GM23338 (cell line): ENCODE data around the gene INTS14. TPM values are rescaled to one million over a fixed set of nuclear protein-coding genes. Genes with fewer than 3 reads are reported as not detected.

Experiments
- ATAC-seq: fragments of 200-7000 bp; cut with Tn5 transposase; 3 replicates; pipeline ENCODE4 v1.9.1; 2020
- DNase-seq: peaks from one replicate; pipeline ENCODE4 v3.0.0-alpha.2; 2015; ENCODE audit warnings: low spot score
- H2AFZ ChIP-seq: fragments of 200-600 bp; sonication (generic); 2 replicates; pipeline ENCODE4 v1.8.0; 2016; ENCODE audit warnings: antibody characterized with exemption, mild to moderate bottlenecking, moderate library complexity
- H3F3A ChIP-seq: fragments of 200-600 bp; sonication (generic); replicated peaks from 2 replicates; pipeline ENCODE4 v1.8.0; 2017; ENCODE audit warnings: antibody characterized with exemption, mixed run types, low read depth
- H3K27ac ChIP-seq: fragments of 200-600 bp; sonication (generic); 2 replicates; pipeline ENCODE4 v1.6.1; 2016; ENCODE audit warnings: low read depth
- H3K27me3 ChIP-seq: fragments of 200-600 bp; sonication (generic); 2 replicates; pipeline ENCODE4 v1.8.0; 2016; ENCODE audit warnings: mild to moderate bottlenecking, mixed run types, moderate library complexity; ENCODE audit not compliant: insufficient read depth
- H3K36me3 ChIP-seq: fragments of 200-600 bp; sonication (generic); 2 replicates; pipeline ENCODE4 v1.8.0; 2016; ENCODE audit warnings: mild to moderate bottlenecking; ENCODE audit not compliant: insufficient read depth
- H3K4me1 ChIP-seq: fragments of 200-600 bp; sonication (generic); 2 replicates; pipeline ENCODE4 v1.8.0; 2016; ENCODE audit warnings: mild to moderate bottlenecking, moderate library complexity; ENCODE audit not compliant: insufficient read depth
- H3K4me2 ChIP-seq: fragments of 200-600 bp; sonication (generic); 2 replicates; pipeline ENCODE4 v1.7.1; 2017; ENCODE audit warnings: mixed run types
- H3K4me3 ChIP-seq: fragments of 200-600 bp; sonication (generic); 2 replicates; pipeline ENCODE4 v1.6.1; 2016; ENCODE audit warnings: mixed run types
- H3K79me2 ChIP-seq: fragments of 200-600 bp; sonication (generic); replicated peaks from 2 replicates; pipeline ENCODE4 v1.8.0; 2017; ENCODE audit warnings: mild to moderate bottlenecking; ENCODE audit not compliant: insufficient read depth
- H3K9me2 ChIP-seq: fragments of 200-600 bp; sonication (generic); 2 replicates; pipeline ENCODE4 v1.8.0; 2017; ENCODE audit not compliant: insufficient read depth
- H4K20me1 ChIP-seq: fragments of 200-600 bp; sonication (generic); replicated peaks from 2 replicates; pipeline ENCODE4 v1.8.0; 2017; ENCODE audit warnings: mild to moderate bottlenecking; ENCODE audit not compliant: insufficient read depth
- H3K27ac Mint-ChIP-seq: 2 replicates; pipeline ENCODE4 v1.8.0; 2020; ENCODE audit warnings: inconsistent platforms, mild to moderate bottlenecking, moderate library complexity, mixed read lengths
- H3K27me3 Mint-ChIP-seq: 3 replicates; pipeline ENCODE4 v1.8.0; 2022; ENCODE audit warnings: low read depth, mild to moderate bottlenecking, moderate library complexity, mixed read lengths, inconsistent platforms; ENCODE audit not compliant: insufficient read depth, poor library complexity
- H3K36me3 Mint-ChIP-seq: 3 replicates; pipeline ENCODE4 v1.8.0; 2021; ENCODE audit warnings: low read depth, mild to moderate bottlenecking, inconsistent platforms, moderate library complexity, mixed read lengths
- H3K4me1 Mint-ChIP-seq: 3 replicates; pipeline ENCODE4 v1.8.0; 2020; ENCODE audit warnings: mild to moderate bottlenecking, inconsistent platforms, mixed read lengths
- H3K4me3 Mint-ChIP-seq: 3 replicates; pipeline ENCODE4 v1.8.0; 2021; ENCODE audit warnings: moderate library complexity, mild to moderate bottlenecking, inconsistent platforms, mixed read lengths
- H3K9me3 Mint-ChIP-seq: 3 replicates; pipeline ENCODE4 v1.8.0; 2020; ENCODE audit warnings: moderate library complexity, mild to moderate bottlenecking, inconsistent platforms, mixed read lengths
- CREB1 ChIP-seq: fragments of 250-450 bp; sonication (Bioruptor Pico); IDR thresholded peaks from 2 replicates; pipeline ENCODE4 v1.5.0; 2020; ENCODE audit warnings: low read depth, mild to moderate bottlenecking, moderate library complexity
- CTCF ChIP-seq, 2 experiments: fragments of 200-600 bp in 1 of 2; sonication (generic) in 1 of 2; conservative IDR thresholded peaks; 2 replicates each; pipeline versions ENCODE4 v1.5.1 to v1.6.1; 2016 to 2017; ENCODE audit warnings: antibody characterized with exemption in 2 of 2, low read depth in 2 of 2, mild to moderate bottlenecking in 2 of 2, moderate library complexity in 1 of 2
- ETS1 ChIP-seq: IDR thresholded peaks from 2 replicates; pipeline ENCODE4 v1.6.1; 2016; ENCODE audit warnings: antibody characterized with exemption
- EZH2 ChIP-seq: fragments of 200-600 bp; sonication (generic); IDR thresholded peaks from one replicate; pipeline ENCODE4 v1.8.0; 2017; ENCODE audit warnings: antibody characterized with exemption, mild to moderate bottlenecking, low read depth; ENCODE audit not compliant: unreplicated experiment
- EZH2phosphoT487 ChIP-seq: fragments of 200-600 bp; sonication (generic); IDR thresholded peaks from one replicate; pipeline ENCODE4 v1.8.1; 2018; ENCODE audit warnings: antibody characterized with exemption; ENCODE audit not compliant: unreplicated experiment
- JUNB ChIP-seq: IDR thresholded peaks from one replicate; pipeline ENCODE4 v1.6.1; 2016; ENCODE audit warnings: antibody characterized with exemption; ENCODE audit not compliant: unreplicated experiment
- NANOG ChIP-seq: IDR thresholded peaks from 2 replicates; pipeline ENCODE4 v1.6.1; 2016; ENCODE audit warnings: antibody characterized with exemption, borderline replicate concordance
- POLR2AphosphoS5 ChIP-seq: IDR thresholded peaks from 2 replicates; pipeline ENCODE4 v1.6.1; 2016; ENCODE audit warnings: antibody characterized with exemption, low read depth
- REST ChIP-seq: IDR thresholded peaks from one replicate; pipeline ENCODE4 v1.6.1; 2018; ENCODE audit warnings: antibody characterized with exemption; ENCODE audit not compliant: unreplicated experiment
- STAT1 ChIP-seq: IDR thresholded peaks from one replicate; pipeline ENCODE4 v1.6.1; 2016; ENCODE audit warnings: antibody characterized with exemption; ENCODE audit not compliant: unreplicated experiment
- ZNF114 ChIP-seq: fragments of 250-450 bp; sonication (Bioruptor Pico); IDR thresholded peaks from 2 replicates; pipeline ENCODE4 v1.5.0; 2020; ENCODE audit warnings: mild to moderate bottlenecking, moderate library complexity
- ZNF331 ChIP-seq: fragments of 250-450 bp; sonication (Bioruptor Pico); IDR thresholded peaks from 2 replicates; pipeline ENCODE4 v1.5.0; 2020; ENCODE audit warnings: low read depth, mild to moderate bottlenecking, moderate library complexity
- polyA plus RNA-seq: library from polyadenylated mRNA; unstranded; fragments of >200 nt; fragmentation: Nextera tagmentation; extraction: Ambion mirVana; gene quantifications from 2 replicates; pipeline ENCODE4 v1.2.1, GENCODE V29; 2016
- total RNA-seq: library from RNA; depleted of rRNA; stranded (reverse); fragments of >200 nt; shearing (Covaris generic); gene quantifications from 2 replicates; pipeline ENCODE4 v1.2.3, GENCODE V29; 2014
- TF ChIP-seq, protein P1 (sequence below): fragments of 250-450 bp; sonication (Bioruptor Pico); IDR thresholded peaks from 2 replicates; pipeline ENCODE4 v1.5.0; 2020; ENCODE audit warnings: mild to moderate bottlenecking, moderate library complexity

Gene INTS14
- total and polyA plus RNA-seq, 2 experiments from 2014 or later: 15.2 to 37.7 TPM

GRCh38 chr15:65603559-65603958 is 7.4 kb downstream of the INTS14 start:
- ATAC-seq (no peak), DNase-seq (no peak)
- H3K4me3 ChIP-seq: no peak overlapping the region
- peaks cover 17% of the 10 kb centered on the region; the same call in 2 of the 3 replicates for H3K36me3 Mint-ChIP-seq
- peaks cover 22% of the 10 kb centered on the region for H3K79me2 ChIP-seq
- no peaks in the 10 kb centered on the region for H3K9me2 ChIP-seq
- H3K4me1 Mint-ChIP-seq: no peaks in the 10 kb centered on the region
- no peak overlapping the region for H3K4me2 ChIP-seq
- no peak overlapping the region for H2AFZ ChIP-seq
- no peaks in the 10 kb centered on the region for H3K4me1 ChIP-seq
- no peaks in the 10 kb centered on the region for H3K27me3 ChIP-seq
- H3K27me3 Mint-ChIP-seq: no peaks in the 10 kb centered on the region
- no peaks in the 10 kb centered on the region; the same call in 1 of the 2 replicates for H4K20me1 ChIP-seq
- no peak overlapping the region for H3K27ac ChIP-seq
- no peak overlapping the region for H3K4me3 Mint-ChIP-seq
- H3K9me3 Mint-ChIP-seq: no peaks in the 10 kb centered on the region
- TF ChIP-seq POLR2AphosphoS5: no peak
- no peak for TF ChIP-seq ZNF114
- TF ChIP-seq, protein P1, sequence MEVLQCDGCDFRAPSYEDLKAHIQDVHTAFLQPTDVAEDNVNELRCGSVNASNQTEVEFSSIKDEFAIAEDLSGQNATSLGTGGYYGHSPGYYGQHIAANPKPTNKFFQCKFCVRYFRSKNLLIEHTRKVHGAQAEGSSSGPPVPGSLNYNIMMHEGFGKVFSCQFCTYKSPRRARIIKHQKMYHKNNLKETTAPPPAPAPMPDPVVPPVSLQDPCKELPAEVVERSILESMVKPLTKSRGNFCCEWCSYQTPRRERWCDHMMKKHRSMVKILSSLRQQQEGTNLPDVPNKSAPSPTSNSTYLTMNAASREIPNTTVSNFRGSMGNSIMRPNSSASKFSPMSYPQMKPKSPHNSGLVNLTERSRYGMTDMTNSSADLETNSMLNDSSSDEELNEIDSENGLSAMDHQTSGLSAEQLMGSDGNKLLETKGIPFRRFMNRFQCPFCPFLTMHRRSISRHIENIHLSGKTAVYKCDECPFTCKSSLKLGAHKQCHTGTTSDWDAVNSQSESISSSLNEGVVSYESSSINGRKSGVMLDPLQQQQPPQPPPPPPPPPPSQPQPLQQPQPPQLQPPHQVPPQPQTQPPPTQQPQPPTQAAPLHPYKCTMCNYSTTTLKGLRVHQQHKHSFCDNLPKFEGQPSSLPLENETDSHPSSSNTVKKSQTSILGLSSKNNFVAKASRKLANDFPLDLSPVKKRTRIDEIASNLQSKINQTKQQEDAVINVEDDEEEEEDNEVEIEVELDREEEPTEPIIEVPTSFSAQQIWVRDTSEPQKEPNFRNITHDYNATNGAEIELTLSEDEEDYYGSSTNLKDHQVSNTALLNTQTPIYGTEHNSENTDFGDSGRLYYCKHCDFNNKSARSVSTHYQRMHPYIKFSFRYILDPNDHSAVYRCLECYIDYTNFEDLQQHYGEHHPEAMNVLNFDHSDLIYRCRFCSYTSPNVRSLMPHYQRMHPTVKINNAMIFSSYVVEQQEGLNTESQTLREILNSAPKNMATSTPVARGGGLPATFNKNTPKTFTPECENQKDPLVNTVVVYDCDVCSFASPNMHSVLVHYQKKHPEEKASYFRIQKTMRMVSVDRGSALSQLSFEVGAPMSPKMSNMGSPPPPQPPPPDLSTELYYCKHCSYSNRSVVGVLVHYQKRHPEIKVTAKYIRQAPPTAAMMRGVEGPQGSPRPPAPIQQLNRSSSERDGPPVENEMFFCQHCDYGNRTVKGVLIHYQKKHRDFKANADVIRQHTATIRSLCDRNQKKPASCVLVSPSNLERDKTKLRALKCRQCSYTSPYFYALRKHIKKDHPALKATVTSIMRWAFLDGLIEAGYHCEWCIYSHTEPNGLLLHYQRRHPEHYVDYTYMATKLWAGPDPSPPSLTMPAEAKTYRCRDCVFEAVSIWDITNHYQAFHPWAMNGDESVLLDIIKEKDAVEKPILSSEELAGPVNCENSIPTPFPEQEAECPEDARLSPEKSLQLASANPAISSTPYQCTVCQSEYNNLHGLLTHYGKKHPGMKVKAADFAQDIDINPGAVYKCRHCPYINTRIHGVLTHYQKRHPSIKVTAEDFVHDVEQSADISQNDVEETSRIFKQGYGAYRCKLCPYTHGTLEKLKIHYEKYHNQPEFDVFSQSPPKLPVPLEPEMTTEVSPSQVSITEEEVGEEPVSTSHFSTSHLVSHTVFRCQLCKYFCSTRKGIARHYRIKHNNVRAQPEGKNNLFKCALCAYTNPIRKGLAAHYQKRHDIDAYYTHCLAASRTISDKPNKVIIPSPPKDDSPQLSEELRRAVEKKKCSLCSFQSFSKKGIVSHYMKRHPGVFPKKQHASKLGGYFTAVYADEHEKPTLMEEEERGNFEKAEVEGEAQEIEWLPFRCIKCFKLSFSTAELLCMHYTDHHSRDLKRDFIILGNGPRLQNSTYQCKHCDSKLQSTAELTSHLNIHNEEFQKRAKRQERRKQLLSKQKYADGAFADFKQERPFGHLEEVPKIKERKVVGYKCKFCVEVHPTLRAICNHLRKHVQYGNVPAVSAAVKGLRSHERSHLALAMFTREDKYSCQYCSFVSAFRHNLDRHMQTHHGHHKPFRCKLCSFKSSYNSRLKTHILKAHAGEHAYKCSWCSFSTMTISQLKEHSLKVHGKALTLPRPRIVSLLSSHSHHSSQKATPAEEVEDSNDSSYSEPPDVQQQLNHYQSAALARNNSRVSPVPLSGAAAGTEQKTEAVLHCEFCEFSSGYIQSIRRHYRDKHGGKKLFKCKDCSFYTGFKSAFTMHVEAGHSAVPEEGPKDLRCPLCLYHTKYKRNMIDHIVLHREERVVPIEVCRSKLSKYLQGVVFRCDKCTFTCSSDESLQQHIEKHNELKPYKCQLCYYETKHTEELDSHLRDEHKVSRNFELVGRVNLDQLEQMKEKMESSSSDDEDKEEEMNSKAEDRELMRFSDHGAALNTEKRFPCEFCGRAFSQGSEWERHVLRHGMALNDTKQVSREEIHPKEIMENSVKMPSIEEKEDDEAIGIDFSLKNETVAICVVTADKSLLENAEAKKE: no peak
- no peak for TF ChIP-seq CTCF (conservative IDR thresholded peaks at IDR 0.05; ENCODE audit: low read depth in 2 of 2)
- TF ChIP-seq ETS1: no peak
- TF ChIP-seq ZNF331 (CRISPR knock-in tag): no peak
- no peak for TF ChIP-seq NANOG
- no peak for TF ChIP-seq REST
- no peak for TF ChIP-seq CREB1 (CRISPR knock-in tag)
- no peak for TF ChIP-seq JUNB
- no peak for TF ChIP-seq STAT1
- TF ChIP-seq EZH2phosphoT487: no peak
- no peak for TF ChIP-seq EZH2
- H3K36me3 ChIP-seq: no peaks in the 10 kb centered on the region
- H3F3A ChIP-seq: no peaks in the 10 kb centered on the region
- H3K27ac Mint-ChIP-seq: no peak overlapping the region
